HepG2 (cell line): Measurements from ENCODE around the gene HEPACAM. TPM values are rescaled to one million over a fixed set of nuclear protein-coding genes. Genes with fewer than 3 reads are reported as not detected.

Experiments
- CEBPZ ChIP-seq: IDR thresholded peaks from 2 replicates; pipeline ENCODE4 v1.6.1; 2012; ENCODE audit warnings: low read length, improper control_type of control experiment
- E2F1 ChIP-seq: sonication (generic); formaldehyde crosslinking; IDR thresholded peaks from 2 replicates; pipeline ENCODE4 v1.5.0; 2020; ENCODE audit warnings: missing genetic modification reagents
- EED ChIP-seq: sonication (generic); formaldehyde crosslinking; IDR thresholded peaks from 2 replicates; pipeline ENCODE4 v1.5.0; 2020; ENCODE audit warnings: mild to moderate bottlenecking, missing genetic modification reagents
- FOSL1 ChIP-seq: sonication (generic); formaldehyde crosslinking; IDR thresholded peaks from 2 replicates; pipeline ENCODE4 v1.9.0; 2021; ENCODE audit warnings: missing genetic modification reagents, borderline replicate concordance
- HNF4G ChIP-seq, 2 experiments: sonication (generic) in 1 of 2; formaldehyde crosslinking in 1 of 2; IDR thresholded peaks; 2 replicates each; pipeline versions ENCODE4 v1.4.0 to v1.6.1; 2011 to 2020; ENCODE audit warnings: borderline replicate concordance in 2 of 2, low read depth in 2 of 2, mild to moderate bottlenecking in 2 of 2, low read length in 1 of 2, missing genetic modification reagents in 1 of 2, moderate library complexity in 1 of 2
- HOXD1 ChIP-seq: sonication (generic); formaldehyde crosslinking; IDR thresholded peaks from 2 replicates; pipeline ENCODE4 v1.5.0; 2020; ENCODE audit warnings: missing genetic modification reagents
- KDM6A ChIP-seq: IDR thresholded peaks from 2 replicates; pipeline ENCODE4 v1.6.1; 2016; ENCODE audit warnings: low read depth
- NAIF1 ChIP-seq: sonication (generic); formaldehyde crosslinking; IDR thresholded peaks from 2 replicates; pipeline ENCODE4 v1.5.0; 2020; ENCODE audit warnings: mild to moderate bottlenecking, missing genetic modification reagents, borderline replicate concordance
- NBN ChIP-seq: fragments of 450-650 bp; conservative IDR thresholded peaks from 2 replicates; pipeline ENCODE4 v1.6.1; 2017
- NPAS2 ChIP-seq: sonication (generic); formaldehyde crosslinking; IDR thresholded peaks from 2 replicates; pipeline ENCODE4 v1.8.0; 2022; ENCODE audit warnings: mild to moderate bottlenecking, missing genetic modification reagents, borderline replicate concordance
- NR2F6 ChIP-seq, 2 experiments: IDR thresholded peaks; 2 replicates each; pipeline ENCODE4 v1.6.1; 2016; ENCODE audit warnings: antibody characterized with exemption in 1 of 2, mild to moderate bottlenecking in 1 of 2
- PCBP2 ChIP-seq: fragments of 200-400 bp; formaldehyde crosslinking; optimal IDR thresholded peaks from 2 replicates; pipeline ENCODE3; 2018; ENCODE audit warnings: low read length, low read depth; ENCODE audit not compliant: poor library complexity, severe bottlenecking
- PHF8 ChIP-seq: sonication (generic); formaldehyde crosslinking; IDR thresholded peaks from 2 replicates; pipeline ENCODE4 v1.5.0; 2020; ENCODE audit warnings: missing genetic modification reagents
- PPARG ChIP-seq: conservative IDR thresholded peaks from 2 replicates; pipeline ENCODE4 v1.6.1; 2016; ENCODE audit warnings: missing biosample characterization, missing genetic modification reagents
- RFX1 ChIP-seq: fragments of 450-650 bp; IDR thresholded peaks from 2 replicates; pipeline ENCODE4 v1.6.1; 2017
- SAP130 ChIP-seq: IDR thresholded peaks from 2 replicates; pipeline ENCODE4 v1.6.1; 2016; ENCODE audit warnings: low read depth
- SIN3A ChIP-seq: IDR thresholded peaks from 2 replicates; pipeline ENCODE4 v1.6.1; 2011; ENCODE audit warnings: low read depth, mild to moderate bottlenecking, control low read depth, low read length, borderline replicate concordance
- TEF ChIP-seq: sonication (generic); formaldehyde crosslinking; IDR thresholded peaks from 2 replicates; pipeline ENCODE4 v1.5.0; 2020; ENCODE audit warnings: missing genetic modification reagents
- ZFP37 ChIP-seq: sonication (generic); formaldehyde crosslinking; IDR thresholded peaks from 2 replicates; pipeline ENCODE4 v1.4.0; 2020; ENCODE audit warnings: missing genetic modification reagents, borderline replicate concordance
- ZMYM4 ChIP-seq: sonication (generic); formaldehyde crosslinking; IDR thresholded peaks from 2 replicates; pipeline ENCODE4 v1.8.1; 2023; ENCODE audit warnings: mild to moderate bottlenecking, missing genetic modification reagents
- ZNF354B ChIP-seq: sonication (generic); formaldehyde crosslinking; IDR thresholded peaks from 2 replicates; pipeline ENCODE4 v1.8.0; 2022; ENCODE audit warnings: mild to moderate bottlenecking, missing genetic modification reagents
- ZNF362 ChIP-seq: sonication (generic); formaldehyde crosslinking; IDR thresholded peaks from 2 replicates; pipeline ENCODE4 v1.4.0; 2020; ENCODE audit warnings: missing genetic modification reagents, mild to moderate bottlenecking, borderline replicate concordance
- ZNF562 ChIP-seq: sonication (generic); formaldehyde crosslinking; IDR thresholded peaks from 2 replicates; pipeline ENCODE4 v1.8.0; 2022; ENCODE audit warnings: missing genetic modification reagents, borderline replicate concordance
- ZNF607 ChIP-seq: sonication (generic); formaldehyde crosslinking; IDR thresholded peaks from 2 replicates; pipeline ENCODE4 v1.5.1; 2020; ENCODE audit warnings: missing genetic modification reagents, mild to moderate bottlenecking, borderline replicate concordance
- ZNF674 ChIP-seq: sonication (generic); formaldehyde crosslinking; IDR thresholded peaks from 2 replicates; pipeline ENCODE4 v1.5.0; 2020; ENCODE audit warnings: low read depth, mild to moderate bottlenecking, missing genetic modification reagents
- polyA plus RNA-seq, 8 experiments: library from polyadenylated mRNA; depleted of rRNA in 3 of 8; stranded (reverse) in 7 of 8; unstranded in 1 of 8; fragments of >200 nt; fragmentation: Illumina TruSeq in 4 of 8; extraction: Trizol in 4 of 8; gene quantifications; 2 replicates each; pipeline versions ENCODE4 v1.2.1 to v1.2.3, GENCODE V29; 2011 to 2016; ENCODE audit warnings: low read depth in 4 of 8, missing spikeins in 1 of 8, mixed read lengths in 1 of 8; ENCODE audit not compliant: insufficient read depth in 1 of 8
- total RNA-seq, 5 experiments: library from RNA; depleted of rRNA; stranded (reverse); fragments of >200 nt; fragmentation: Illumina TruSeq; extraction: Trizol; gene quantifications; 2 replicates each; pipeline ENCODE4 v1.2.3, GENCODE V29; 2016; ENCODE audit warnings: low read depth in 1 of 5

HEPACAM gene
- total and polyA plus RNA-seq, 2 of the 13 experiments (the other 11 are each of a cell fraction or from before 2014, with no cell fraction given) = 66.9 to 121 TPM

GRCh38 chr11:124937336-124937935 lies 1.6 kb upstream of the HEPACAM start (continued):
- TF ChIP-seq NR2F6 (IDR thresholded peaks at IDR 0.05) = no peak; the same call in 1 of the 2 replicates
- no peak for TF ChIP-seq NR2F6 (CRISPR knock-in tag; IDR thresholded peaks at IDR 0.05)
- TF ChIP-seq PPARG (CRISPR knock-in tag) = peak; percentile 68; the same call in 1 of the 2 replicates
- no peak for TF ChIP-seq ZFP37 (CRISPR knock-in tag)
- no peak for TF ChIP-seq CEBPZ
- no peak for TF ChIP-seq E2F1 (CRISPR knock-in tag)
- no peak for TF ChIP-seq SIN3A
- no peak for TF ChIP-seq KDM6A
- TF ChIP-seq NBN = no peak
- no peak for TF ChIP-seq ZNF674
- TF ChIP-seq ZNF354B = no peak
- no peak for TF ChIP-seq EED (CRISPR knock-in tag)
- no peak for TF ChIP-seq NPAS2 (CRISPR knock-in tag)
- TF ChIP-seq ZMYM4 (CRISPR knock-in tag) = no peak
- no peak for TF ChIP-seq NAIF1 (CRISPR knock-in tag)
- peak; percentile 68 for TF ChIP-seq SAP130 (CRISPR knock-in tag)
- TF ChIP-seq PCBP2 = no peak
- TF ChIP-seq HNF4G (IDR thresholded peaks at IDR 0.05; ENCODE audit: borderline replicate concordance, low read depth, low read length) = peak; percentile 50; the same call in 1 of the 2 replicates
- TF ChIP-seq HNF4G (CRISPR knock-in tag; IDR thresholded peaks at IDR 0.05; ENCODE audit: borderline replicate concordance, low read depth) = no peak; the same call in 1 of the 2 replicates
- 0 out of 2 replicates have a peak, but pooled peaks have one; percentile 1 for TF ChIP-seq PHF8 (CRISPR knock-in tag)
- no peak for TF ChIP-seq HOXD1 (CRISPR knock-in tag)
- TF ChIP-seq ZNF607 (CRISPR knock-in tag) = no peak
- TF ChIP-seq ZNF562 (CRISPR knock-in tag) = no peak
- no peak for TF ChIP-seq TEF (CRISPR knock-in tag)
- TF ChIP-seq RFX1 = no peak
- TF ChIP-seq FOSL1 = no peak
- no peak for TF ChIP-seq ZNF362 (CRISPR knock-in tag)
